GM10248 (cell line): ENCODE measurements around the gene RASGRF2.

Source experiments
- CTCF ChIA-PET: fragments of 300-600 bp; sonication (Branson Sonifier 250); formaldehyde crosslinking; extraction: SDS; loops from one replicate; lab custom pipeline; 2021; ENCODE audit warnings: antibody characterized with exemption; lab: Yijun Ruan, JAX
- POLR2A ChIA-PET: fragments of 350-650 bp; sonication (Branson Sonifier 250); formaldehyde crosslinking; extraction: SDS; loops from one replicate; lab custom pipeline; 2020; ENCODE audit warnings: antibody characterized with exemption; lab: Yijun Ruan, JAX
- DNase-seq: peaks from one replicate; pipeline ENCODE4 v3.0.0; 2012; ENCODE audit errors: extremely low spot score
- CTCF ChIP-seq: IDR thresholded peaks from 2 replicates; pipeline ENCODE4 v1.5.1; 2012; ENCODE audit warnings: mild to moderate bottlenecking, low read depth; ENCODE audit errors: extremely low read depth, missing control alignments, control extremely low read depth

RASGRF2 gene

GRCh38 chr5:81242906-81243436, 282.8 kb downstream of the RASGRF2 start:
- ChIA-PET POLR2A (no interaction called here), CTCF (interaction anchor here (1.0 to 1.3 kb wide), 2 partner anchors 9 to 12 kb away, joined by 4 to 5 read pairs; no protein-coding TSS in a partner anchor)
- TF ChIP-seq CTCF: no peak
- DNase-seq: no peak

GRCh38 chr5:81244451-81244850, 284.3 kb downstream of the RASGRF2 start:
- CTCF ChIA-PET: interaction anchor here (1.0 kb wide), 1 partner anchor 9 kb away, joined by 3 read pairs; no protein-coding TSS in a partner anchor
- POLR2A ChIA-PET: no interaction called here
- DNase-seq: no peak
- TF ChIP-seq CTCF: no peak

GRCh38 chr5:81245871-81246235, 285.7 kb downstream of the RASGRF2 start:
- POLR2A ChIA-PET: no interaction called here

GRCh38 chr5:81246697-81247096, 286.5 kb downstream of the RASGRF2 start:
- TF ChIP-seq CTCF: no peak
- ChIA-PET POLR2A (no interaction called here), CTCF (no interaction called here)
- DNase-seq: no peak

More at GRCh38 chr5:81245871-81246235, 285.7 kb downstream of the RASGRF2 start:
- CTCF ChIA-PET: interaction anchor here (0.6 to 1.1 kb wide), 2 partner anchors 9 to 57 kb away, joined by 3 read pairs; no protein-coding TSS in a partner anchor
- no peak for TF ChIP-seq CTCF
- no peak for DNase-seq

GRCh38 chr5:81247441-81247972, 287.3 kb downstream of the RASGRF2 start:
- POLR2A ChIA-PET: no interaction called here
- DNase-seq: no peak
- CTCF ChIA-PET: no interaction called here

GRCh38 chr5:81249240-81249639, 289.1 kb downstream of the RASGRF2 start:
- no peak for DNase-seq
- ChIA-PET POLR2A (interaction anchor here (0.5 kb wide), 1 partner anchor 603 kb away, joined by 6 read pairs; no protein-coding TSS in a partner anchor), CTCF (interaction anchor here (1.0 to 1.6 kb wide), 5 partner anchors 14 to 141 kb away, joined by 3 to 5 read pairs (median 3); partner anchors contain the start of gene ZCCHC9)
- no peak for TF ChIP-seq CTCF

More at GRCh38 chr5:81247441-81247972, 287.3 kb downstream of the RASGRF2 start:
- TF ChIP-seq CTCF: no peak
